Breast epithelium (tissue), 3 donors: Measurements from ENCODE around the gene PNPLA6.

ENCODE experiments used
- CTCF ChIP-seq, 3 donors: fragments of 450-650 bp; IDR thresholded peaks; one replicate each; pipeline ENCODE4 v1.5.1; 2016 to 2017; ENCODE audit warnings: antibody characterized with exemption in 3 of 3, mild to moderate bottlenecking in 3 of 3, moderate library complexity in 3 of 3
- POLR2A ChIP-seq: fragments of 450-650 bp; IDR thresholded peaks from one replicate; pipeline ENCODE4 v1.6.1; 2016; ENCODE audit warnings: antibody characterized with exemption, mild to moderate bottlenecking, moderate library complexity

GRCh38 chr19:7507884-7508283 lies 27.6 kb upstream of the PNPLA6 start:
- TF ChIP-seq CTCF (IDR thresholded peaks at IDR 0.05) (no peak), POLR2A (no peak)
